ENCODE measurements around the gene ZBTB21.

ZBTB21 gene

GRCh38 chr21:41995577-41995976, 14.6 kb downstream of the ZBTB21 start:
- no peak for TF ChIP-seq CTCF (IDR thresholded peaks at IDR 0.05)

GRCh38 chr21:41993744-41994143, 16.4 kb downstream of the ZBTB21 start:
- TF ChIP-seq CTCF (IDR thresholded peaks at IDR 0.05), result no peak

- no peak for TF ChIP-seq CTCF (IDR thresholded peaks at IDR 0.05)
These were observed 17.6 kb downstream of the ZBTB21 start for GRCh38 chr21:41992576-41992975.

- no peak for TF ChIP-seq CTCF (IDR thresholded peaks at IDR 0.05)
These were observed 18.5 kb downstream of the ZBTB21 start for GRCh38 chr21:41991659-41992058.

GRCh38 chr21:41989698-41990097, 20.5 kb downstream of the ZBTB21 start:
- TF ChIP-seq CTCF (IDR thresholded peaks at IDR 0.05), result no peak

GRCh38 chr21:41987310-41987709, 22.9 kb downstream of the ZBTB21 start:
- TF ChIP-seq CTCF (IDR thresholded peaks at IDR 0.05), result no peak

- no peak for TF ChIP-seq CTCF (IDR thresholded peaks at IDR 0.05)
These were observed 24.3 kb downstream of the ZBTB21 start for GRCh38 chr21:41985662-41986416.

GRCh38 chr21:41983229-41983628, 26.9 kb downstream of the ZBTB21 start:
- no peak for TF ChIP-seq CTCF (IDR thresholded peaks at IDR 0.05)
